Spleen (tissue), 11 donors: ENCODE data around the gene NBL1. TPM values are rescaled to one million over a fixed set of nuclear protein-coding genes. Genes with fewer than 3 reads are reported as not detected.

ENCODE experiments used
- DNase-seq: peaks from one replicate; pipeline ENCODE4 v3.0.0-alpha.2; 2020
- H3K27ac ChIP-seq, 8 donors: fragments of 200-600 bp; sonication (generic) in 7 of 8; 1 replicate in 4 of 8; 2 replicates in 4 of 8; pipeline versions ENCODE4 v1.5.0 to v1.8.0; 2016 to 2021; ENCODE audit warnings: inconsistent platforms in 4 of 8, mild to moderate bottlenecking in 4 of 8, moderate library complexity in 1 of 8
- H3K27me3 ChIP-seq, 7 donors: fragments of 200-600 bp; sonication (generic) in 6 of 7; replicated peaks in 1 of 7; 1 replicate in 4 of 7; 2 replicates in 3 of 7; pipeline versions ENCODE4 v1.5.0 to v1.8.0; 2016 to 2021; ENCODE audit warnings: inconsistent platforms in 3 of 7, mild to moderate bottlenecking in 1 of 7
- H3K36me3 ChIP-seq, 6 donors: fragments of 200-600 bp; sonication (generic) in 5 of 6; 1 replicate in 4 of 6; 2 replicates in 2 of 6; pipeline versions ENCODE4 v1.5.0 to v1.8.0; 2016 to 2021; ENCODE audit warnings: inconsistent platforms in 2 of 6
- H3K4me1 ChIP-seq, 6 donors: fragments of 200-600 bp; sonication (generic) in 5 of 6; 1 replicate in 3 of 6; 2 replicates in 3 of 6; pipeline versions ENCODE4 v1.5.0 to v1.8.0; 2016 to 2021; ENCODE audit warnings: inconsistent platforms in 3 of 6
- H3K4me3 ChIP-seq, 8 donors: fragments of 200-600 bp; sonication (generic) in 7 of 8; 1 replicate in 4 of 8; 2 replicates in 4 of 8; pipeline versions ENCODE4 v1.5.0 to v1.8.0; 2016 to 2021; ENCODE audit warnings: inconsistent platforms in 4 of 8, mild to moderate bottlenecking in 4 of 8, moderate library complexity in 2 of 8
- H3K9me3 ChIP-seq, 8 donors: fragments of 200-600 bp; sonication (generic) in 7 of 8; 1 replicate in 4 of 8; 2 replicates in 4 of 8; pipeline versions ENCODE4 v1.5.0 to v1.8.0; 2016 to 2021; ENCODE audit warnings: inconsistent platforms in 4 of 8
- CTCF ChIP-seq, 11 experiments: fragments of 200-600 bp in 7 of 11; fragments of 450-650 bp in 4 of 11; sonication (generic) in 4 of 11; IDR thresholded peaks in 8 of 11; conservative IDR thresholded peaks in 3 of 11; 1 replicate in 7 of 11; 2 replicates in 4 of 11; pipeline versions ENCODE4 v1.4.0 to v1.8.0; 2016 to 2021; ENCODE audit warnings: antibody characterized with exemption in 11 of 11, inconsistent platforms in 4 of 11, mild to moderate bottlenecking in 1 of 11
- POLR2A ChIP-seq, 3 donors: fragments of 450-650 bp; IDR thresholded peaks; one replicate each; pipeline ENCODE4 v1.5.1; 2017; ENCODE audit warnings: antibody characterized with exemption in 3 of 3, mild to moderate bottlenecking in 1 of 3
- POLR2AphosphoS5 ChIP-seq, 3 donors: sonication (generic); formaldehyde crosslinking; IDR thresholded peaks; one replicate each; pipeline ENCODE4 v1.5.1; 2017; ENCODE audit warnings: antibody characterized with exemption in 3 of 3
- WGBS, 5 donors: extraction: QIAGEN DNeasy Blood & Tissue Kit in 3 of 5; methylation state at CpG; one replicate each; pipeline versions ENCODE4 v1.1.5 to v1.1.7; 2013 to 2018; 5-methylcytosine and 5-hydroxymethylcytosine counted together
- intact Hi-C: fragments of 100-400 bp; cut with DNase I; formaldehyde crosslinking; loops from one replicate; pipeline ENCODE4 v1.15.0; 2023; ENCODE audit warnings: low total_unique reads
- polyA plus RNA-seq, 3 donors: library from polyadenylated mRNA; stranded (reverse); fragments of 200-250 nt; gene quantifications; one replicate each; pipeline ENCODE4 v1.2.1, GENCODE V29; 2013
- total RNA-seq, 7 donors: library from RNA; depleted of rRNA in 3 of 7; stranded (reverse); fragments of >200 nt in 3 of 7; fragmentation: NEBNext Ultra II Directional in 4 of 7; extraction: Animal tissue kit (Norgen Biotek cat#: 25700) in 4 of 7; gene quantifications; one replicate each; pipeline versions ENCODE4 v1.1.0 to v1.2.1, GENCODE V29; 2016 to 2021
- donor health status: healthy with polysubstance abuse.
- donor health status: DM: no; HTN: no; CAD: no; lungs with moderate emphysema.
- donor health status: DM: no; HTN: no; CAD: no.
- donor health status: Bipolar disorder and iron deficiency.
- donor health status: healthy.
- donor health status: DM: no; HTN: no; CAD: no.
- donor health status: DM: yes; HTN: yes; CAD: no.

Gene NBL1
- total and polyA plus RNA-seq, 10 donors = 9.9 to 50.1 (median 17.6) TPM

GRCh38 chr1:19606817-19607642 is 37.1 kb upstream of the NBL1 start:
- peak overlapping the region in 2 of 8 donors; percentile 19 to 22 for H3K27ac ChIP-seq
- H3K4me3 ChIP-seq = no peak overlapping the region
- 72 to 85% (median 81%) methylated on average over 4 of the region's 4 CpGs for WGBS, 5 donors
- intact Hi-C loops = no loop called here
- no peaks in the 10 kb centered on the region for H3K9me3 ChIP-seq
- H3K36me3 ChIP-seq = peaks cover 0 to 37% (median 2%) of the 10 kb centered on the region in 6 donors
- peaks cover 0 to 54% (median 31%) of the 10 kb centered on the region in 6 donors for H3K4me1 ChIP-seq
- no peak for TF ChIP-seq POLR2AphosphoS5 (IDR thresholded peaks at IDR 0.05)
- no peak for TF ChIP-seq POLR2A (IDR thresholded peaks at IDR 0.05)
- no peak for TF ChIP-seq CTCF (IDR thresholded peaks at IDR 0.05 in 8 of 11, conservative IDR thresholded peaks at IDR 0.05 in 3 of 11)
- H3K27me3 ChIP-seq = no peaks in the 10 kb centered on the region
- DNase-seq = no peak

GRCh38 chr1:19608232-19608631 is 35.9 kb upstream of the NBL1 start:
- Histone ChIP-seq H3K27me3 (no peaks in the 10 kb centered on the region), H3K4me3 (no peak overlapping the region), H3K36me3 (peaks cover 0 to 27% (median 2%) of the 10 kb centered on the region in 6 donors), H3K4me1 (peaks cover 0 to 52% (median 31%) of the 10 kb centered on the region in 6 donors), H3K9me3 (no peaks in the 10 kb centered on the region), H3K27ac (no peak overlapping the region)
- no peak for DNase-seq
- intact Hi-C loops = no loop called here
- TF ChIP-seq CTCF (IDR thresholded peaks at IDR 0.05 in 8 of 11, conservative IDR thresholded peaks at IDR 0.05 in 3 of 11) (no peak), POLR2A (IDR thresholded peaks at IDR 0.05) (no peak), POLR2AphosphoS5 (IDR thresholded peaks at IDR 0.05) (no peak)
- WGBS, 5 donors = 88 to 95% (median 94%) methylated on average over 12 of the region's 12 CpGs

GRCh38 chr1:19610282-19610981 is 33.7 kb upstream of the NBL1 start:
- H3K27ac ChIP-seq = no peak overlapping the region

More at GRCh38 chr1:19610282-19610981, 33.7 kb upstream of the NBL1 start:
- no peak overlapping the region for H3K4me3 ChIP-seq
- DNase-seq = no peak
- no peaks in the 10 kb centered on the region for H3K9me3 ChIP-seq
- TF ChIP-seq POLR2A (IDR thresholded peaks at IDR 0.05) = no peak
- no peak for TF ChIP-seq CTCF (IDR thresholded peaks at IDR 0.05 in 8 of 11, conservative IDR thresholded peaks at IDR 0.05 in 3 of 11)
- no peak for TF ChIP-seq POLR2AphosphoS5 (IDR thresholded peaks at IDR 0.05)
- intact Hi-C loops = no loop called here
- peaks cover 0 to 38% (median 23%) of the 10 kb centered on the region in 6 donors for H3K4me1 ChIP-seq
- 89 to 93% (median 91%) methylated on average over 8 of the region's 8 CpGs for WGBS, 5 donors
- H3K36me3 ChIP-seq = peaks cover 0 to 26% (median 7%) of the 10 kb centered on the region in 6 donors
- no peaks in the 10 kb centered on the region for H3K27me3 ChIP-seq
